ENCODE results near the gene TBC1D32. TPM values are rescaled to one million over a fixed set of nuclear protein-coding genes. Genes with fewer than 3 reads are reported as not detected.
"Not testable (repeated sequence)": the region's sequence is repeated elsewhere in the genome, so short reads cannot be mapped to it uniquely, and the experiment has no call there.

TBC1D32 gene
- total RNA-seq, 1 donor from 2014 or later: 0.75 TPM

- ATAC-seq (no peak), DNase-seq (ENCODE audit: low spot score) (no peak)
Measured at GRCh38 chr6:121223212-121223611, 111.1 kb downstream of the TBC1D32 start.

- ATAC-seq (no peak), DNase-seq (ENCODE audit: low spot score) (no peak)
Measured at GRCh38 chr6:121222656-121223055, 111.6 kb downstream of the TBC1D32 start.

- no peak for ATAC-seq
Measured at GRCh38 chr6:121216928-121217327, 117.4 kb downstream of the TBC1D32 start.

GRCh38 chr6:121213341-121213740 is 120.9 kb downstream of the TBC1D32 start:
- ATAC-seq; DNase-seq (ENCODE audit: low spot score): not testable (repeated sequence)

More at GRCh38 chr6:121216928-121217327, 117.4 kb downstream of the TBC1D32 start:
- no peak for DNase-seq (ENCODE audit: low spot score)

GRCh38 chr6:121210943-121211342 is 123.3 kb downstream of the TBC1D32 start:
- no peak for DNase-seq (ENCODE audit: low spot score)
- no peak for ATAC-seq

- DNase-seq (ENCODE audit: low spot score): no peak
- no peak for ATAC-seq
Measured at GRCh38 chr6:121205569-121205968, 128.7 kb downstream of the TBC1D32 start.

- DNase-seq (ENCODE audit: low spot score): no peak
- ATAC-seq: no peak
Measured at GRCh38 chr6:121201105-121201504, 133.2 kb downstream of the TBC1D32 start.

GRCh38 chr6:121196042-121196441 is 138.2 kb downstream of the TBC1D32 start:
- ATAC-seq; DNase-seq (ENCODE audit: low spot score): not testable (repeated sequence)

- ATAC-seq: no peak
- DNase-seq (ENCODE audit: low spot score): no peak
Measured at GRCh38 chr6:121190122-121190521, 144.2 kb downstream of the TBC1D32 start.

- DNase-seq (ENCODE audit: low spot score) (no peak), ATAC-seq (no peak)
Measured at GRCh38 chr6:121188356-121188755, 145.9 kb downstream of the TBC1D32 start.

GRCh38 chr6:121187833-121188200 is 146.5 kb downstream of the TBC1D32 start:
- DNase-seq (ENCODE audit: low spot score) (no peak), ATAC-seq (no peak)

- ATAC-seq (no peak), DNase-seq (ENCODE audit: low spot score) (no peak)
Measured at GRCh38 chr6:121187200-121187832, 147.0 kb downstream of the TBC1D32 start.

GRCh38 chr6:121183742-121184141 is 150.5 kb downstream of the TBC1D32 start:
- DNase-seq (ENCODE audit: low spot score) (no peak), ATAC-seq (no peak)

- DNase-seq (ENCODE audit: low spot score): no peak
- ATAC-seq: no peak
Measured at GRCh38 chr6:121175827-121176226, 158.5 kb downstream of the TBC1D32 start.

- DNase-seq (ENCODE audit: low spot score); ATAC-seq: not testable (repeated sequence)
Measured at GRCh38 chr6:121172451-121172850, 161.8 kb downstream of the TBC1D32 start.

GRCh38 chr6:121171879-121172278 is 162.4 kb downstream of the TBC1D32 start:
- no peak for ATAC-seq

GRCh38 chr6:121161886-121162285 is 172.4 kb downstream of the TBC1D32 start:
- DNase-seq (ENCODE audit: low spot score) (no peak), ATAC-seq (no peak)

More at GRCh38 chr6:121171879-121172278, 162.4 kb downstream of the TBC1D32 start:
- no peak for DNase-seq (ENCODE audit: low spot score)

GRCh38 chr6:121160276-121160675 is 174.0 kb downstream of the TBC1D32 start:
- DNase-seq (ENCODE audit: low spot score): no peak
- no peak for ATAC-seq

- DNase-seq (ENCODE audit: low spot score) (no peak), ATAC-seq (no peak)
Measured at GRCh38 chr6:121158891-121159290, 175.4 kb downstream of the TBC1D32 start.

GRCh38 chr6:121158438-121158837 is 175.8 kb downstream of the TBC1D32 start:
- no peak for DNase-seq (ENCODE audit: low spot score)
- ATAC-seq: no peak

GRCh38 chr6:121157906-121158305 is 176.4 kb downstream of the TBC1D32 start:
- DNase-seq (ENCODE audit: low spot score) (no peak), ATAC-seq (no peak)

- ATAC-seq: no peak
Measured at GRCh38 chr6:121143476-121143875, 190.8 kb downstream of the TBC1D32 start.

GRCh38 chr6:121142093-121142492 is 192.2 kb downstream of the TBC1D32 start:
- ATAC-seq (no peak), DNase-seq (ENCODE audit: low spot score) (no peak)

More at GRCh38 chr6:121143476-121143875, 190.8 kb downstream of the TBC1D32 start:
- DNase-seq (ENCODE audit: low spot score): no peak
